H1 (cell line): ENCODE results near the gene MORC3. TPM values are rescaled to one million over a fixed set of nuclear protein-coding genes. Genes with fewer than 3 reads are reported as not detected.

Source experiments
- CTCF ChIA-PET: fragments of 300-600 bp; sonication (Branson Sonifier 250); formaldehyde crosslinking; loops from one replicate; lab custom pipeline; 2021; ENCODE audit not compliant: partially characterized antibody; lab: Charles Lee
- POLR2A ChIA-PET: fragments of 300-600 bp; sonication (Branson Sonifier 250); formaldehyde crosslinking; loops from one replicate; lab custom pipeline; 2021; ENCODE audit warnings: inconsistent platforms; ENCODE audit not compliant: partially characterized antibody; lab: Charles Lee
- DNase-seq, 2 experiments: peaks; one replicate each; pipeline versions ENCODE4 v3.0.0 to v3.0.0-alpha.2; 2010 to 2022; ENCODE audit warnings: low spot score in 2 of 2, low read depth in 1 of 2, mixed read lengths in 1 of 2
- FAIRE-seq: peaks from 2 replicates; lab custom pipeline; 2011; peaks lifted over from hg19 to GRCh38; lab: Jason Lieb, UNC
- H2AFZ ChIP-seq: 2 replicates; pipeline ENCODE4 v1.8.1; 2012; ENCODE audit warnings: low read length, inconsistent platforms
- H2AK5ac ChIP-seq: 2 replicates; pipeline ENCODE4 v1.6.1; 2013; ENCODE audit warnings: low read depth, low read length
- H2BK120ac ChIP-seq: replicated peaks from 2 replicates; pipeline ENCODE3; 2013; ENCODE audit warnings: low read depth, low read length, inconsistent platforms
- H2BK12ac ChIP-seq: 2 replicates; pipeline ENCODE4 v1.6.1; 2013; ENCODE audit warnings: low read depth, low read length
- H2BK15ac ChIP-seq: 2 replicates; pipeline ENCODE4 v1.6.1; 2013; ENCODE audit warnings: low read length
- H2BK20ac ChIP-seq: 2 replicates; pipeline ENCODE4 v1.6.1; 2013; ENCODE audit warnings: low read length
- H2BK5ac ChIP-seq: 2 replicates; pipeline ENCODE4 v1.6.1; 2013; ENCODE audit warnings: low read depth, low read length
- H3K14ac ChIP-seq: 2 replicates; pipeline ENCODE4 v1.6.1; 2013; ENCODE audit warnings: inconsistent platforms; ENCODE audit not compliant: insufficient read length
- H3K18ac ChIP-seq: 2 replicates; pipeline ENCODE4 v1.6.1; 2013; ENCODE audit warnings: low read length; ENCODE audit errors: extremely low read depth
- H3K23ac ChIP-seq: 2 replicates; pipeline ENCODE4 v1.6.1; 2013; ENCODE audit warnings: inconsistent platforms; ENCODE audit not compliant: insufficient read length
- H3K23me2 ChIP-seq: 2 replicates; pipeline ENCODE4 v1.6.1; 2013; ENCODE audit warnings: low read depth, low read length
- H3K27ac ChIP-seq: 2 replicates; pipeline ENCODE4 v1.6.1; 2011; ENCODE audit warnings: low read depth, low read length, inconsistent platforms
- H3K27me3 ChIP-seq, 4 experiments: replicated peaks in 1 of 4; 1 replicate in 1 of 4; 2 replicates in 3 of 4; pipeline versions ENCODE4 v1.6.1 to v1.8.1; 2011 to 2013; ENCODE audit warnings: low read length in 3 of 4, mild to moderate bottlenecking in 3 of 4, inconsistent platforms in 2 of 4, mixed read lengths in 2 of 4, moderate library complexity in 1 of 4; ENCODE audit not compliant: control insufficient read depth in 3 of 4, insufficient read depth in 3 of 4; ENCODE audit errors: extremely low read depth in 1 of 4
- H3K36me3 ChIP-seq, 4 experiments: 2 replicates each; pipeline versions ENCODE4 v1.6.1 to v1.8.1; 2011 to 2013; ENCODE audit warnings: mild to moderate bottlenecking in 4 of 4, low read length in 3 of 4, moderate library complexity in 2 of 4, control low read depth in 1 of 4, inconsistent platforms in 1 of 4; ENCODE audit not compliant: insufficient read depth in 4 of 4, control insufficient read depth in 2 of 4
- H3K4ac ChIP-seq: replicated peaks from 2 replicates; pipeline ENCODE3; 2013; ENCODE audit warnings: low read length, low read depth, mixed read lengths, inconsistent platforms; ENCODE audit not compliant: insufficient read length
- H3K4me1 ChIP-seq, 4 experiments: replicated peaks in 1 of 4; 1 replicate in 1 of 4; 2 replicates in 3 of 4; pipeline versions ENCODE4 v1.6.1 to v1.8.1; 2011 to 2013; ENCODE audit warnings: low read length in 3 of 4, inconsistent platforms in 2 of 4, mixed read lengths in 1 of 4; ENCODE audit not compliant: insufficient read depth in 4 of 4, control insufficient read depth in 3 of 4
- H3K4me2 ChIP-seq, 2 experiments: 2 replicates each; pipeline versions ENCODE4 v1.6.1 to v1.8.1; 2011 to 2013; ENCODE audit warnings: low read depth in 2 of 2, low read length in 2 of 2, control low read depth in 1 of 2, inconsistent platforms in 1 of 2, mild to moderate bottlenecking in 1 of 2; ENCODE audit not compliant: insufficient read depth in 1 of 2
- H3K4me3 ChIP-seq, 4 experiments: fragments of 200-600, 300-600 bp in 1 of 4; sonication (generic), shearing (Covaris generic), sonication (Bioruptor Twin) in 1 of 4; 2 replicates each; pipeline versions ENCODE4 v1.5.1 to v1.8.1; 2011 to 2016; ENCODE audit warnings: low read length in 4 of 4, low read depth in 3 of 4, control low read depth in 2 of 4, inconsistent platforms in 2 of 4, mild to moderate bottlenecking in 2 of 4, mixed read lengths in 1 of 4, moderate library complexity in 1 of 4; ENCODE audit not compliant: insufficient read depth in 2 of 4; ENCODE audit errors: extremely low read depth in 1 of 4
- H3K56ac ChIP-seq: replicated peaks from 2 replicates; pipeline ENCODE3; 2013; ENCODE audit warnings: low read depth, mild to moderate bottlenecking, mixed read lengths, low read length, inconsistent platforms; ENCODE audit not compliant: insufficient read length
- H3K79me1 ChIP-seq: 2 replicates; pipeline ENCODE4 v1.6.1; 2013; ENCODE audit warnings: low read depth, low read length, control low read depth
- H3K79me2 ChIP-seq, 2 experiments: 2 replicates each; pipeline versions ENCODE4 v1.6.1 to v1.8.1; 2012 to 2013; ENCODE audit warnings: low read length in 2 of 2, mild to moderate bottlenecking in 2 of 2, inconsistent platforms in 1 of 2; ENCODE audit not compliant: insufficient read depth in 2 of 2, control insufficient read depth in 1 of 2
- H3K9ac ChIP-seq, 4 experiments: replicated peaks in 1 of 4; 1 replicate in 1 of 4; 2 replicates in 3 of 4; pipeline versions ENCODE4 v1.6.1 to v1.8.1; 2011 to 2013; ENCODE audit warnings: low read depth in 3 of 4, low read length in 3 of 4, control low read depth in 2 of 4, mild to moderate bottlenecking in 2 of 4, moderate library complexity in 2 of 4, inconsistent platforms in 1 of 4; ENCODE audit errors: extremely low read depth in 1 of 4
- H3K9me3 ChIP-seq, 2 experiments: 2 replicates each; pipeline versions ENCODE4 v1.6.1 to v1.8.1; 2012 to 2013; ENCODE audit warnings: mild to moderate bottlenecking in 2 of 2, moderate library complexity in 2 of 2, control low read depth in 1 of 2, inconsistent platforms in 1 of 2, low read depth in 1 of 2, low read length in 1 of 2, mixed read lengths in 1 of 2; ENCODE audit not compliant: insufficient read depth in 2 of 2
- H4K20me1 ChIP-seq, 2 experiments: replicated peaks in 1 of 2; 2 replicates each; pipeline versions ENCODE3 to v1.8.1; 2011 to 2013; ENCODE audit warnings: inconsistent platforms in 2 of 2, low read length in 2 of 2, mild to moderate bottlenecking in 1 of 2; ENCODE audit not compliant: insufficient read depth in 2 of 2, control insufficient read depth in 1 of 2
- H4K5ac ChIP-seq: 2 replicates; pipeline ENCODE4 v1.6.1; 2013; ENCODE audit warnings: low read length, low read depth, mixed read lengths, inconsistent platforms; ENCODE audit not compliant: insufficient read length
- H4K8ac ChIP-seq: 2 replicates; pipeline ENCODE4 v1.8.0; 2013; ENCODE audit warnings: mild to moderate bottlenecking, moderate library complexity, low read length, inconsistent platforms; ENCODE audit not compliant: insufficient read depth; ENCODE audit errors: extremely low read depth
- H4K91ac ChIP-seq: replicated peaks from 2 replicates; pipeline ENCODE3; 2013; ENCODE audit warnings: low read length, mixed read lengths, inconsistent platforms; ENCODE audit not compliant: insufficient read length
- BACH1 ChIP-seq: IDR thresholded peaks from 2 replicates; pipeline ENCODE4 v1.6.1; 2012; ENCODE audit warnings: low read length, improper control_type of control experiment
- CEBPB ChIP-seq: IDR thresholded peaks from 2 replicates; pipeline ENCODE4 v1.6.1; 2012; ENCODE audit warnings: low read depth, low read length
- EZH2 ChIP-seq: fragments of 200-600 bp; sonication (generic); IDR thresholded peaks from 2 replicates; pipeline ENCODE4 v1.7.1; 2012; ENCODE audit warnings: low read depth, mild to moderate bottlenecking, moderate library complexity, low read length, inconsistent platforms; ENCODE audit not compliant: severe bottlenecking
- POU5F1 ChIP-seq: IDR thresholded peaks from 2 replicates; pipeline ENCODE4 v1.6.1; 2011; ENCODE audit warnings: low read depth, mild to moderate bottlenecking, low read length, moderate library complexity
- SIN3A ChIP-seq, 2 experiments: IDR thresholded peaks in 1 of 2; conservative IDR thresholded peaks in 1 of 2; 2 replicates each; pipeline ENCODE4 v1.6.1; 2011 to 2012; ENCODE audit warnings: low read length in 2 of 2, improper control_type of control experiment in 1 of 2, low read depth in 1 of 2, mild to moderate bottlenecking in 1 of 2
- SP2 ChIP-seq: IDR thresholded peaks from 2 replicates; pipeline ENCODE4 v1.6.1; 2012; ENCODE audit warnings: mild to moderate bottlenecking, low read length, inconsistent platforms
- USF2 ChIP-seq: IDR thresholded peaks from 2 replicates; pipeline ENCODE4 v1.6.1; 2011; ENCODE audit warnings: low read length, improper control_type of control experiment
- WGBS, 2 experiments: shearing (Covaris generic) in 1 of 2; methylation state at CpG; one replicate each; pipeline versions ENCODE4 v1.1.6 to v1.1.7; 2013 to 2015; ENCODE audit warnings: low lambda C conversion rate in 2 of 2, mixed read lengths in 2 of 2, inconsistent platforms in 1 of 2, low coverage in 1 of 2, missing lambda C conversion rate in 1 of 2; ENCODE audit not compliant: insufficient replicate concordance in 2 of 2, insufficient coverage in 1 of 2, insufficient read length in 1 of 2; ENCODE audit errors: extremely low coverage in 1 of 2, missing lambda C conversion rate in 1 of 2; 5-methylcytosine and 5-hydroxymethylcytosine counted together
- polyA plus RNA-seq, 7 experiments: library from polyadenylated mRNA; depleted of rRNA in 3 of 7; stranded (reverse) in 5 of 7; unstranded in 2 of 7; fragments of >200 nt in 5 of 7; fragments of 200-250 nt in 2 of 7; gene quantifications; 1 replicate in 5 of 7; 2 replicates in 1 of 7; 4 replicates in 1 of 7; pipeline versions ENCODE4 v1.2.1 to v1.2.3, GENCODE V29; 2011 to 2013; ENCODE audit warnings: missing spikeins in 2 of 7, mixed read lengths in 2 of 7
- total RNA-seq: library from RNA; stranded (reverse); fragmentation: NEBNext Ultra II Directional; extraction: Animal tissue kit (Norgen Biotek cat#: 25700); gene quantifications from 2 replicates; pipeline ENCODE4 v1.2.1, GENCODE V29; 2021
- TF ChIP-seq, protein P1 (sequence below), 3 experiments: IDR thresholded peaks; 1 replicate in 2 of 3; 2 replicates in 1 of 3; pipeline versions ENCODE4 v1.5.1 to v1.6.1; 2011; ENCODE audit warnings: low read length in 3 of 3, mild to moderate bottlenecking in 3 of 3, inconsistent platforms in 2 of 3, low read depth in 1 of 3, moderate library complexity in 1 of 3; ENCODE audit not compliant: insufficient read depth in 1 of 3; ENCODE audit errors: control extremely low read depth in 1 of 3
- TF ChIP-seq, protein P2 (sequence below): IDR thresholded peaks from 2 replicates; pipeline ENCODE4 v1.6.1; 2012; ENCODE audit warnings: inconsistent platforms

MORC3 gene
- total and polyA plus RNA-seq, 2 of the 8 experiments (the other 6 are each of a cell fraction or from before 2014, with no cell fraction given) = 5.0 to 20.4 TPM

- no peaks in the 10 kb centered on the region for H3K27me3 ChIP-seq
- H3K27ac ChIP-seq = no peak overlapping the region
- H3K36me3 ChIP-seq = peaks cover 0 to 8% (median 0%) of the 10 kb centered on the region in 4 experiments; a peak in 2 of 8 replicates
- no peak overlapping the region for H2AK5ac ChIP-seq
- no peak overlapping the region for H2BK120ac ChIP-seq
- H3K23me2 ChIP-seq = no peaks in the 10 kb centered on the region; the same call in 1 of the 2 replicates
- H3K4me3 ChIP-seq = peak overlapping the region in 2 of 4 experiments; percentile 30 to 99; a peak in 5 of 8 replicates
- no peak overlapping the region for H3K14ac ChIP-seq
- H2AFZ ChIP-seq = peak overlapping the region; percentile 55
- no peak overlapping the region for H4K91ac ChIP-seq
- H4K8ac ChIP-seq = no peak overlapping the region
- no peak overlapping the region for H2BK12ac ChIP-seq
- peaks cover 0 to 9% (median 4%) of the 10 kb centered on the region in 4 experiments; a peak in 3 of 7 replicates for H3K4me1 ChIP-seq
- DNase-seq (no peak), FAIRE-seq (no peak)
- no peak overlapping the region for H3K18ac ChIP-seq
- no peaks in the 10 kb centered on the region for H3K79me2 ChIP-seq
- ChIA-PET CTCF (no interaction called here), POLR2A (interaction anchor here (0.8 to 1.7 kb wide), 4 partner anchors 8 to 229 kb away, joined by 3 to 5 read pairs (median 4); partner anchors contain the start of gene MORC3)
- H3K4me2 ChIP-seq = peak overlapping the region; percentile 15 to 71; a peak in 3 of 4 replicates
- H2BK20ac ChIP-seq = no peak overlapping the region
- no peak overlapping the region for H3K23ac ChIP-seq
- H3K4ac ChIP-seq = no peak overlapping the region
- 54% methylated on average over 8 of the region's 8 CpGs; no CpG with 5 or more reads in 1 of the 2 experiments for WGBS, 2 experiments
- H2BK15ac ChIP-seq = no peak overlapping the region
- H4K5ac ChIP-seq = no peak overlapping the region
- no peak overlapping the region for H2BK5ac ChIP-seq
- H3K9ac ChIP-seq = no peak overlapping the region
- H3K56ac ChIP-seq = no peak overlapping the region
- H3K79me1 ChIP-seq = no peaks in the 10 kb centered on the region; the same call in 1 of the 2 replicates
- no peaks in the 10 kb centered on the region for H4K20me1 ChIP-seq
- H3K9me3 ChIP-seq = no peaks in the 10 kb centered on the region
- no peak for TF ChIP-seq SP2
- no peak for TF ChIP-seq SIN3A (conservative IDR thresholded peaks at IDR 0.05 in 1 of 2, IDR thresholded peaks at IDR 0.05 in 1 of 2; ENCODE audit: low read depth in 1 of 2, low read length in 2 of 2)
- TF ChIP-seq POU5F1 = no peak
- TF ChIP-seq, protein P1, sequence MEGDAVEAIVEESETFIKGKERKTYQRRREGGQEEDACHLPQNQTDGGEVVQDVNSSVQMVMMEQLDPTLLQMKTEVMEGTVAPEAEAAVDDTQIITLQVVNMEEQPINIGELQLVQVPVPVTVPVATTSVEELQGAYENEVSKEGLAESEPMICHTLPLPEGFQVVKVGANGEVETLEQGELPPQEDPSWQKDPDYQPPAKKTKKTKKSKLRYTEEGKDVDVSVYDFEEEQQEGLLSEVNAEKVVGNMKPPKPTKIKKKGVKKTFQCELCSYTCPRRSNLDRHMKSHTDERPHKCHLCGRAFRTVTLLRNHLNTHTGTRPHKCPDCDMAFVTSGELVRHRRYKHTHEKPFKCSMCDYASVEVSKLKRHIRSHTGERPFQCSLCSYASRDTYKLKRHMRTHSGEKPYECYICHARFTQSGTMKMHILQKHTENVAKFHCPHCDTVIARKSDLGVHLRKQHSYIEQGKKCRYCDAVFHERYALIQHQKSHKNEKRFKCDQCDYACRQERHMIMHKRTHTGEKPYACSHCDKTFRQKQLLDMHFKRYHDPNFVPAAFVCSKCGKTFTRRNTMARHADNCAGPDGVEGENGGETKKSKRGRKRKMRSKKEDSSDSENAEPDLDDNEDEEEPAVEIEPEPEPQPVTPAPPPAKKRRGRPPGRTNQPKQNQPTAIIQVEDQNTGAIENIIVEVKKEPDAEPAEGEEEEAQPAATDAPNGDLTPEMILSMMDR (IDR thresholded peaks at IDR 0.05; ENCODE audit: control extremely low read depth in 1 of 3, insufficient read depth in 1 of 3, low read depth in 1 of 3, low read length in 3 of 3) = no peak
- no peak for TF ChIP-seq BACH1
- TF ChIP-seq USF2 = no peak
- no peak for TF ChIP-seq CEBPB
- no peak for TF ChIP-seq EZH2
- TF ChIP-seq, protein P2, sequence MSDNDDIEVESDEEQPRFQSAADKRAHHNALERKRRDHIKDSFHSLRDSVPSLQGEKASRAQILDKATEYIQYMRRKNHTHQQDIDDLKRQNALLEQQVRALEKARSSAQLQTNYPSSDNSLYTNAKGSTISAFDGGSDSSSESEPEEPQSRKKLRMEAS = no peak
Measured at GRCh38 chr21:36384885-36385232, 64.9 kb downstream of the MORC3 start.
